Suppressor macrophage (primary cell): Measurements from ENCODE around the gene TANC1.
A peak's percentile ranks its signal among the peaks of the same experiment; 100 is the strongest.

Experiments used
- DNase-seq, 4 experiments: peaks; one replicate each; pipeline ENCODE4 v3.0.0-alpha.2; 2020 to 2022

The TANC1 gene

GRCh38 chr2:158995677-158996049 lies 27.2 kb downstream of the TANC1 start:
- DNase-seq, result no peak

DNA sequence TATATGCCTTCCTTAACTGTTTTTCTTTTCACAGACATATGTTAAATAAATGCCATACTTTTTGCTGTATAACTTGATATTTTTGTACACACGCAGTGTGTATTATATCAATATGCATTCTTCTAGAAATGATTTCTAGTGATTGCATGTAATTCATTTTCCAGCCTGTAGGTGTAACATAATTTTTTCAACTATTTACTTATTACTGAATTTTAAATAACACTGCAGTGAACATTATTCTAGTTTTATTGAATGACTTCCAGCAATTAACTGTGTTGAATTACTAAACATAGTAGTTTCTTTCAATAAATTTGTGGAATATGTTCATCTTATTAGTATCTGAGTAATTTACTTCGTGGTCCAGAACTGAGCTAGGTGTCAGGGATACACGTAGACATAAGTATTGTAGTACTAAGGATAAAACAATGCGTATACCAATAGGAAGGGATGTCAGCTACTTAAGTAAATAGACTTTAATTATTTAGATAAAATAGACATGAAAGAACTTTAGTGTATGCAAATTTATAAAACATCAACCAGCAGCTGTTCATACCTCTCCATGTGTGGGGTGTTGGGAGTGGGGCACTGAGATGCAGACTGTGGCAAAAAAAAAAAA lies 28.0 kb downstream of the TANC1 start:
- DNase-seq, result peak in 1 of 4 experiments; percentile 14

DNA sequence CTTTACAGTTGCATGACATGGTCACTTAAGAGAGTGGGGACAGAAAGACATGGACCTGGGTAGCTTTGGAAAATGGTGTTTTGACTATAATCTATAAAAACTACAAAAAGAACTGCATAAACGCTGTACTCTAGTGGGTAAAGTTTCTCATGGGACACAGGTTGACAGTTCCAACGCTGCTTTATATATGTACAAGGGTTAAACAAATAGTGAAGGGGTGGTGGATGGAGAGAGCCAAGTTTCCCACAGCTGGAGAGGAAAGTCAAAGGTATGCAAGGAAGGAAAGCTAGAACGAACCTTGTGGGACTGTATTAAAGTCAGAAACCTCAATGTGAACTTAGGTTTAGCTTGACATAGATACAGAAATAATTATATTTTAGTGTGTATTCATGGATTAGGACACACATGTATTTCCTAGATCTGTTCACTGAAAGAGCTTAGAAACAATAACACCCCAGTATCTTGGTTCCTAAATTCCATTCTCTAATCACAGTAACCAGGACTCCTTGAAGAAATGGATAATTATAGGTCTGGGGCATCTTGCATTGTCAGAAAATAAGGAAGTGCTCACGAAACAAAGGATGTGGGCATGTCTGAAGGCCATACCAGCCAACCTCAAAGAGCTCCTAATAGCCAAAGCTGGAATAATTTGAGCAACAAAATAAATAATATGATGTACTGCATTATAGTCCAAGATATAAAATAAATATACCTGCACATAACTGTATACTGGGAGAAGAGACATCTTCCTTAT lies 28.8 kb downstream of the TANC1 start:
- peak in 3 of 4 experiments; percentile 9 to 19 (median 16) for DNase-seq

- no peak for DNase-seq
Observed at GRCh38 chr2:158998551-158999248, 30.3 kb downstream of the TANC1 start.

GRCh38 chr2:158999458-158999857 lies 31.0 kb downstream of the TANC1 start:
- DNase-seq, result peak in 2 of 4 experiments; percentile 11 to 25

GRCh38 chr2:159000072-159000471 lies 31.6 kb downstream of the TANC1 start:
- no peak for DNase-seq

DNA sequence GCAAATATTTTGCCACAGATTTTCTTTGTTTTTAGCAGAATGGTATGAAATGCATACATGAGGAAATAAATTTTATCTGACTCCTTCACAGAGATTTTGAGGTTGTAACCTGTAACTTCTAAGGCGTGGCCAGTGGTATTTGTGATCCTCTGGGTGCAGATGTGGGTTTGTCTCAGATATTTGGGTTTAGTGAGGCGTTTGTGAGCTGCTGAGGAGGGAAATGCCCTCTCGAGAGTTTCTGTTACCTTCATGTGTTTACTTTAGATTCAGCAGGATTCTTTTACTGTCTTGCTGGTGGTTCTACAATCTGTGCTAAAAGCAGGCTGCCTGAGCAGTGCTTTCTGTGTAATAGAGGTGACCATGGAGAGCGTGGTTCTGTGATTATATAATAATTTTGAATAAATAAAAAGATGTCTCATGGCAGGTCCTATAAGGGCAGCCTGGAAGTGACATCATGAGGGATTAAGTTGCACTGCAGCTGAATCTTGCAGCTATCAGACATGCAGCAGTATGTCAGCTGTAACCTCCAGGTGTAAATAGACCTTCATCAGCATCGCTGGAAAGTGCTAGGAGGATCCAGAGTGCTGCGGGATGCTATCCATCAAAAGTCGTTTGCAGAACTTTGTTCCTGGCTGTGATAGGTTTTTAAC lies 34.1 kb downstream of the TANC1 start:
- DNase-seq, result no peak

GRCh38 chr2:159003555-159003954 lies 35.1 kb downstream of the TANC1 start:
- DNase-seq, result no peak

DNA sequence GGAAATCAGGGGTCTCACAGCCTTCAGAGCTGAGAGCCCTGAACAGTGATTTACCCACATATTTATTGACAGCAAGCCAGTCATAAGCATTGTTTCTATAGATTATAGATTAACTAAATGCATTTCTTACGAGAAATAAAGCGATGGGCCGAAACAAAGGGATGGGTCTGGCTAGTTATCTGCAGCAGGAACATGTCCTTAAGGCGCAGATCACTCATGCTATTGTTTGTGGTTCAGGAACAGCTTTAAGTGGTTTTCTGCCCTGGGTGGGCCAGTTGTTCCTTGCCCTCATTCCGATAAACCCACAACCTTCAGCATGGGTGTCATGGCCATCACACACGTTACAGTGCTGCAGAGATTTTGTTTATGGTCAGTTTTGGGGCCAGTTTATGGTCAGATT lies 36.4 kb downstream of the TANC1 start:
- DNase-seq, result no peak

- DNase-seq, result no peak
Observed at GRCh38 chr2:159009940-159010339, 41.5 kb downstream of the TANC1 start.

DNA sequence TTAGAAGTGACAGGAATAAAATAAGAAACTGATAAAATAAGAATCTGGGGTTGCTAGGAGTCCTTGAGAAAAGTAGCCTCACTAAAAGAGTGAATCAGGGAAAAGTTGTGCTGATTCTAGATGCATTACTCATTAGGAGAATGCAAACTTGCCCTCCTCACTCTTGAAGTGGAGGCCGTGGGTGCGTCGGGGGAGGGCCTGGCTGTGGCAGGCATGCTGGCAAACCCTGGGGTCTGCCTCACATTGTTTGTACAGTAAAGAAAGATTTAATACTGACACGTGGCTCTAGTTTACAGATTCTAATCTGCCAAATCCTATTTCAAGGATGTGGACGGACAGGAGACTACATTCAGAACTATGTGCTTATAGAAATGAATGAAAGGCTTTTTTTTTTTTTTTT lies 41.9 kb downstream of the TANC1 start:
- no peak for DNase-seq

DNA sequence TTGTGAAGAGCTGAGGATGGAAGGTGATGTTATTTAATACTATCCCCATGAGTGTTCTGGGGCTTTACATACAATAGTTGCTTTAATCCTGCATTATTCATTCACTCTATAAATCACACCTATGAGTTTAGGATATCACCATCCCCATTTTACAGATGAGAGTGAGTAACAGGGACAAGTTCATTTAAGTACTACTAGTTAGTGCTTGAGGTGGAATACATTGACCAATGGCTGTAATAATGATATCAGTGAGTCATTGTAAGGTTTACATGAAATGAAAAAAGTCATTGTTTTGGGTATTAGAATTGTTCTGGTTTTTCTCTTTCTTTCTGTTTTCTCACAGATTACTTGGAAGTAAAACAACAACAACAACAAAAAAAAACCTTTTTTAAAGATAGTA lies 42.5 kb downstream of the TANC1 start:
- DNase-seq, result no peak

- no peak for DNase-seq
Observed at GRCh38 chr2:159012142-159012541, 43.7 kb downstream of the TANC1 start.

DNA sequence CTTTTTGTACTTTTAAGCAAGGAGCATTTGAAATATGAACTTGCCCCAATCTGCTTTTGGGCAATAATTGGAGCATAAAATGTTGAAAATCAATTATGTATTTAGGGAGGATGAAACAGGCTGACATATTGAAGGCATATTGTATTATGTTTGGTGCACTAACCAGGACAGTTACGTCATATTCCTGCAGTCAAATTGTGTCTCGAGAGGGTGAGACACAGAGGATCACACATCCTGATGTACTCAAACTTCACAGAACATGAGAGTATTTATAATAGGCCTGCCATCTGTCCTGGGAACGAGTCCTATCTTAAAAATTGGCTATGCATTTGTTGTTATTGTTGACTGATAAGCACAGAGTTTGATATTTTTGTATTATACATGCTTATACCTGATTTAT lies 44.7 kb downstream of the TANC1 start:
- DNase-seq, result no peak

DNA sequence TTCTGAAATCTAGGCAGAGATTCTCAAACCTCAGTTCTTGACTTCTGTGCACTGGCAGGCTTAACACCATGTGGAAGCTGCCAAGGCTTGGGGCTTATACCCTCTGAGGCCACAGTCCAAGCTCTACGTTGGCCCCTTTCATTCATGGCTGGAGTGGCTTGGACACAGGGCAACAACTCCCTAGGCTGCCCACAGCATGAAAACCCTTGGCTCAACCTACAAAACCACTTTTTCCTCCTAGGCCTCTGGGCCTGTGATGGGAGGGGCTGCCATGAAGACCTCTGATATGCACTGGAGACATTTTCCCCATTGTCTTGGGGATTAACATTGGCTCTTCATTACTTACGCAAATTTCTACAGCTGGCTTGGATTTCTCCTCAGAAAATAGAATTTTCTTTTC lies 46.7 kb downstream of the TANC1 start:
- DNase-seq, result no peak

DNA sequence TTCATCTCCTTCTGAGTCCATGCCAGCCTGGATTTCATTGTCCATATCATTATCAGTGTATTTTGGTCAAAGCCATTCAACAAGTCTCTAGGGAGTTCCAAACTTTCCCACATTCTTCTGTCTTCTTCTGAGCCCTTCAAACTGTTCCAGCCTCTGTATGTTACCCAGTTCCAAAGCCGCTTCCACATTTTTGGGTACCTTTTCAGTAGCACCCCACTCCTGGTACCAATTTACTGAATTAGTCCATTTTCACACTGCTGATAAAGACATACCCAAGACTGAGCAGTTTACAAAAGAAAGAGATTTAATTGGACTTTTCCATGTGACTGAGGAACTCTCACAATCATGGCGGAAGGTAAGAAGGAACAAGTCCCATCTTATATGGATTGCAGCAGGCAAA lies 47.4 kb downstream of the TANC1 start:
- no peak for DNase-seq

DNA sequence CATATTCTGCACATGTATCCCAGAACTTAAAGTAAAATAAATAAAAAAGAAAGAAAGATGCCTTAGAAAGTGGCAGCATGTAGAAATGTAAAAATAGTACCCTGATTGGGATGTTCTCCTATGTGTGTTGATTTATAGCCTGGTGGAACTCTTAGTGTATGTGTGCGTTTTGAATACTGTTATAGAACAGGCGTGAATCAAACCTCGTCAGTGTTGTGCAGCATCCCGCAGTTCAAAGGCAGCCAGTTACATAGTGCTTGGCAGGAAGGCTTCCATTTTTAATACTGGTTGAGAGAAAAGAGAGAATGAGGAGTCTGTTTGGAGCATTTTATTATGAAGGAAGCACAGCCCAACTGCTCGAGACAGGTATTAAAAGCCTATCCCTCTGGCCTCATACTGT lies 49.4 kb downstream of the TANC1 start:
- no peak for DNase-seq

- DNase-seq, result no peak
Observed at GRCh38 chr2:159019021-159019420, 50.6 kb downstream of the TANC1 start.

GRCh38 chr2:159022019-159022418 lies 53.6 kb downstream of the TANC1 start:
- DNase-seq, result no peak

DNA sequence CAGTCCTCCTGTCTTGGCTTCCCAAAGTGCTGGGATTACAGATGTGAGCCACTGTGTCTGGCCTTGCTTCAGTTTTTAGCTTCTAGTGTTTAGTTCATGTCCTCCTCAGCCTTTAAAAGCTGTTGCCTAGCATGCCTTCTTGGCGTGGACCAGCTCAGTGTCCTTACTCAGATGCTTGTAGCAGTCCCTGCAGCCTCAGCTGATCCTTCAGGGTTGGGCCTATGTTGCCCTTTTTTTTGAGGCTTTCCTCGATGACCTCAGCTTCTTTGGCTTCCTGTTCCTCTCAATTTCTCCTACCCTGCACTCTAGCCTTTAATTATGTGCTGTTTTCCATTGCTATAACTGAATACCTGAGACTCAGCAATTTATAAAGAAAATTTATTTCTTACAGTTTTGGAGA lies 57.7 kb downstream of the TANC1 start:
- peak in 3 of 4 experiments; percentile 22 to 27 (median 23) for DNase-seq

DNA sequence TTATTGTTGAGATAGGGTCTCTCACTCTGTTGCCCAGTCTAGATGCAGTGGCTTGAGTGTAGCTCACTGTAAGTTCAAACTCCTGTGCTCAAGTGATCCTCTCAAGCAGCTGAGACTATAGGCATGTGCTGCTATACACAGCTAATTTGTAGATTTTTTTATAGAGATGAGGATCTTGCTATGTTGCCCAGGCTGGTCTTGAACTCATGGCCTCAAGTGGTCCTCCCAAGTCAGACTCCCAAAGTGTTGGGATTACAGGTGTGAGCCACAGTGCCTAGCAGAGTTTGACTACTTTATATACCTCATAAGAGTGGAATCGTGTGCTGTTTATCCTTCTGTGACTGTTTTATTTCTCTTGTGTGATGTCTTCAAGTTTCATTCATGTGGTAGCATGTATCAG lies 60.3 kb downstream of the TANC1 start:
- no peak for DNase-seq

DNA sequence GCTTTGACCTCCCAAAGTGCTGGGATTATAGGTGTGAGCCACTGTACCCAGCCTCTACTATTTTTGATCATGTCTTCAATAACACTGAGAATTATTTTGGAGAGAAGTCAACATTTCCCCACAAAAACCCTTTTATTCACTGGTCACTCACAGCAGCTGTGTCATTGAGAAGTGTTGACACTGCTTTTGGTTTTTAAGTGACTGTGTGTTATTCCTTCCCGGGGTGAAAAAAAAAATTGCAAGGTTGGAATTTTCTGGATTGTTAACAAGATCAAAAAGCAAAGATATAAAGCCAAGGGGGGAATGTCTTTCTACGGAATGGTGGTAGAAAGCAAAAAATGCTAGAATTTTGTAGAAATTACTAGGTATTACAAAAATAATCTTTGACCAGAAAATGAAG lies 61.5 kb downstream of the TANC1 start:
- DNase-seq, result no peak

GRCh38 chr2:159030674-159031380 lies 62.4 kb downstream of the TANC1 start:
- no peak for DNase-seq
